ENCODE results near the gene VMA21. TPM values are rescaled to one million over a fixed set of nuclear protein-coding genes. Genes with fewer than 3 reads are reported as not detected.

VMA21 gene
- total RNA-seq (ENCODE audit: low replicate concordance) = 111 and 161 TPM in 2 replicates

- H3K79me2 ChIP-seq (ENCODE audit: low read depth) = peaks cover 51% of the 10 kb centered on the region
- peak within 1 kb of the TSS; percentile 89 for H3K4me3 Mint-ChIP-seq
- H3K27ac Mint-ChIP-seq = peak within 1 kb of the TSS; percentile 99
- no peaks in the 10 kb centered on the region for H3F3A ChIP-seq (ENCODE audit: low read depth)
- no peaks in the 10 kb centered on the region for H3K36me3 ChIP-seq
- H4K20me1 ChIP-seq (ENCODE audit: low read depth) = peaks cover 19% of the 10 kb centered on the region
- peak within 1 kb of the TSS; percentile 30 for H2AFZ ChIP-seq (replicated peaks)
- no peak for TF ChIP-seq EZH2 (IDR thresholded peaks at IDR 0.05)
- no peak for TF ChIP-seq CTCF (IDR thresholded peaks at IDR 0.05)
- TF ChIP-seq EZH2phosphoT487 (IDR thresholded peaks at IDR 0.05) = no peak
- H3K4me2 ChIP-seq = peak within 1 kb of the TSS; percentile 76
- no peaks in the 10 kb centered on the region for H3K27me3 ChIP-seq
- H3K9me3 Mint-ChIP-seq = peaks cover 4% of the 10 kb centered on the region
- peak within 1 kb of the TSS; percentile 83 for H3K4me3 ChIP-seq
- peaks cover 7% of the 10 kb centered on the region for H3K27me3 Mint-ChIP-seq (ENCODE audit: insufficient read depth, low read depth)
- H3K36me3 Mint-ChIP-seq = no peaks in the 10 kb centered on the region
- DNase-seq (ENCODE audit: low spot score) = peak; percentile 88
- peak within 1 kb of the TSS; percentile 93 for H3K27ac ChIP-seq
- peak within 1 kb of the TSS; percentile 91 for H3K9ac ChIP-seq
- H3K9me3 ChIP-seq (ENCODE audit: low read depth) = no peaks in the 10 kb centered on the region
- H3K4me1 ChIP-seq = peaks cover 7% of the 10 kb centered on the region
- peaks cover 44% of the 10 kb centered on the region for H3K4me1 Mint-ChIP-seq
Measured at GRCh38 chrX:151396825-151397740, at the start of gene VMA21. VMA21 (plus strand) TSS chrX:151397206; CDS start chrX:151397309, 103 bp downstream.

- no peak overlapping the region for H3K27ac ChIP-seq
- no peaks in the 10 kb centered on the region for H3K79me2 ChIP-seq (ENCODE audit: low read depth)
- H3K9me3 ChIP-seq (ENCODE audit: low read depth) = no peaks in the 10 kb centered on the region
- peaks cover 4% of the 10 kb centered on the region for H3K4me1 ChIP-seq
- no peak overlapping the region for H3K9ac ChIP-seq
- H3K4me2 ChIP-seq = peak overlapping the region; percentile 66
- H3K4me3 ChIP-seq = no peak overlapping the region
- no peak overlapping the region for H2AFZ ChIP-seq (replicated peaks)
- Mint-ChIP-seq H3K4me1 (peaks cover 5% of the 10 kb centered on the region), H3K27me3 (ENCODE audit: insufficient read depth, low read depth) (peaks cover 2% of the 10 kb centered on the region), H3K36me3 (no peaks in the 10 kb centered on the region), H3K4me3 (no peak overlapping the region), H3K27ac (no peak overlapping the region), H3K9me3 (no peaks in the 10 kb centered on the region)
- peak; percentile 48 for DNase-seq (ENCODE audit: low spot score)
- H4K20me1 ChIP-seq (ENCODE audit: low read depth) = no peaks in the 10 kb centered on the region
- no peaks in the 10 kb centered on the region for H3K36me3 ChIP-seq
- TF ChIP-seq EZH2 (IDR thresholded peaks at IDR 0.05) (no peak), EZH2phosphoT487 (IDR thresholded peaks at IDR 0.05) (no peak), CTCF (IDR thresholded peaks at IDR 0.05) (no peak)
- peaks cover 5% of the 10 kb centered on the region for H3F3A ChIP-seq (ENCODE audit: low read depth)
- no peaks in the 10 kb centered on the region for H3K27me3 ChIP-seq
Measured at GRCh38 chrX:151359341-151359740, 37.7 kb upstream of the VMA21 start.

GRCh38 chrX:151359931-151360871, 36.8 kb upstream of the VMA21 start:
- H3F3A ChIP-seq (ENCODE audit: low read depth) = peaks cover 5% of the 10 kb centered on the region
- peak; percentile 64 for DNase-seq (ENCODE audit: low spot score)
- TF ChIP-seq EZH2phosphoT487 (IDR thresholded peaks at IDR 0.05) = no peak
- no peak for TF ChIP-seq EZH2 (IDR thresholded peaks at IDR 0.05)
- TF ChIP-seq CTCF (IDR thresholded peaks at IDR 0.05) = peak; percentile 70
- no peaks in the 10 kb centered on the region for H3K79me2 ChIP-seq (ENCODE audit: low read depth)
- Mint-ChIP-seq H3K4me3 (no peak overlapping the region), H3K9me3 (no peaks in the 10 kb centered on the region), H3K36me3 (no peaks in the 10 kb centered on the region), H3K27me3 (ENCODE audit: insufficient read depth, low read depth) (peaks cover 4% of the 10 kb centered on the region), H3K4me1 (peaks cover 5% of the 10 kb centered on the region), H3K27ac (no peak overlapping the region)
- H3K9ac ChIP-seq = no peak overlapping the region
- no peaks in the 10 kb centered on the region for H3K27me3 ChIP-seq
- H3K4me2 ChIP-seq = peak overlapping the region; percentile 66
- no peaks in the 10 kb centered on the region for H3K9me3 ChIP-seq (ENCODE audit: low read depth)
- H3K4me1 ChIP-seq = peaks cover 4% of the 10 kb centered on the region
- H3K27ac ChIP-seq = no peak overlapping the region
- H3K36me3 ChIP-seq = no peaks in the 10 kb centered on the region
- peak overlapping the region; percentile 27 for H3K4me3 ChIP-seq
- H4K20me1 ChIP-seq (ENCODE audit: low read depth) = no peaks in the 10 kb centered on the region
- no peak overlapping the region for H2AFZ ChIP-seq (replicated peaks)
